Keratinocyte (primary cell): ENCODE results near the gene GOLT1A. TPM values are rescaled to one million over a fixed set of nuclear protein-coding genes. Genes with fewer than 3 reads are reported as not detected.

Source experiments
- DNase-seq: peaks from one replicate; pipeline ENCODE4 v3.0.0-alpha.2; 2011; ENCODE audit warnings: low read depth, missing footprints, low spot score
- FAIRE-seq: peaks from 2 replicates; lab custom pipeline; 2011; peaks lifted over from hg19 to GRCh38; lab: Jason Lieb, UNC
- H2AFZ ChIP-seq: 2 replicates; pipeline ENCODE4 v1.6.0; 2012; ENCODE audit warnings: low read length, control low read depth, inconsistent platforms; ENCODE audit not compliant: control insufficient read depth
- H3K27ac ChIP-seq: 2 replicates; pipeline ENCODE4 v1.5.1; 2011; ENCODE audit warnings: low read length; ENCODE audit not compliant: control insufficient read depth, insufficient read depth
- H3K27me3 ChIP-seq: 3 replicates; pipeline ENCODE4 v1.6.0; 2011; ENCODE audit warnings: low read length; ENCODE audit not compliant: control insufficient read depth, insufficient read depth; ENCODE audit errors: extremely low read depth
- H3K36me3 ChIP-seq, 2 experiments: 2 replicates in 1 of 2; 3 replicates in 1 of 2; pipeline ENCODE4 v1.5.1; 2011; ENCODE audit warnings: low read length in 2 of 2, mild to moderate bottlenecking in 1 of 2; ENCODE audit not compliant: control insufficient read depth in 2 of 2, insufficient read depth in 2 of 2; ENCODE audit errors: extremely low read depth in 1 of 2
- H3K4me1 ChIP-seq: 3 replicates; pipeline ENCODE4 v1.5.1; 2011; ENCODE audit warnings: low read length; ENCODE audit not compliant: control insufficient read depth, insufficient read depth; ENCODE audit errors: extremely low read depth
- H3K4me2 ChIP-seq: 3 replicates; pipeline ENCODE4 v1.6.0; 2011; ENCODE audit warnings: low read depth, low read length; ENCODE audit not compliant: control insufficient read depth, insufficient read depth; ENCODE audit errors: extremely low read depth
- H3K4me3 ChIP-seq, 3 experiments: fragments of 200-600 bp in 1 of 3; sonication (generic) in 1 of 3; 2 replicates in 2 of 3; 3 replicates in 1 of 3; pipeline ENCODE4 v1.5.1; 2011 to 2016; ENCODE audit warnings: low read length in 3 of 3, mild to moderate bottlenecking in 3 of 3, control low read depth in 2 of 3, inconsistent platforms in 1 of 3, low read depth in 1 of 3, mixed read lengths in 1 of 3, mixed run types in 1 of 3, moderate library complexity in 1 of 3; ENCODE audit not compliant: control insufficient read depth in 2 of 3, insufficient read depth in 2 of 3; ENCODE audit errors: extremely low read depth in 1 of 3
- H3K79me2 ChIP-seq: 2 replicates; pipeline ENCODE4 v1.6.0; 2012; ENCODE audit warnings: low read length; ENCODE audit not compliant: control insufficient read depth, insufficient read depth
- H3K9ac ChIP-seq: 3 replicates; pipeline ENCODE4 v1.6.0; 2011; ENCODE audit warnings: low read length; ENCODE audit not compliant: control insufficient read depth, insufficient read depth; ENCODE audit errors: extremely low read depth
- H3K9me1 ChIP-seq: 3 replicates; pipeline ENCODE4 v1.6.0; 2011; ENCODE audit warnings: low read length; ENCODE audit not compliant: control insufficient read depth, insufficient read depth; ENCODE audit errors: extremely low read depth
- H3K9me3 ChIP-seq: 2 replicates; pipeline ENCODE4 v1.5.1; 2012; ENCODE audit warnings: low read depth, low read length; ENCODE audit not compliant: control insufficient read depth
- H4K20me1 ChIP-seq: 3 replicates; pipeline ENCODE4 v1.6.0; 2011; ENCODE audit warnings: low read length; ENCODE audit not compliant: control insufficient read depth, insufficient read depth; ENCODE audit errors: extremely low read depth
- CTCF ChIP-seq, 3 experiments: IDR thresholded peaks in 1 of 3; conservative IDR thresholded peaks in 1 of 3; optimal IDR thresholded peaks in 1 of 3; 2 replicates in 2 of 3; 3 replicates in 1 of 3; pipeline versions ENCODE3 to v1.5.1; 2011; ENCODE audit warnings: low read length in 3 of 3, mild to moderate bottlenecking in 3 of 3, moderate library complexity in 2 of 3, control low read depth in 1 of 3, inconsistent platforms in 1 of 3; ENCODE audit not compliant: insufficient read depth in 2 of 3; ENCODE audit errors: extremely low read depth in 1 of 3
- EZH2 ChIP-seq: IDR thresholded peaks from one replicate; pipeline ENCODE4 v1.6.1; 2012; ENCODE audit warnings: inconsistent platforms, mild to moderate bottlenecking, low read length, moderate library complexity
- dilution Hi-C: fragments of 300-500 bp; cut with MboI; formaldehyde crosslinking; loops from one replicate; pipeline ENCODE4 v1.7.0; 2020; ENCODE audit warnings: low sequenced_read_pairs; ENCODE audit not compliant: extremely low pct_ligation_motif_present
- polyA plus RNA-seq, 5 experiments: library from polyadenylated mRNA; depleted of rRNA in 3 of 5; stranded (reverse) in 3 of 5; stranded (forward) in 1 of 5; unstranded in 1 of 5; fragments of >200 nt; gene quantifications; 1 replicate in 1 of 5; 2 replicates in 3 of 5; 3 replicates in 1 of 5; pipeline versions ENCODE4 v1.2.1 to v1.2.3, GENCODE V29; 2011 to 2012; ENCODE audit warnings: missing spikeins in 2 of 5, low read depth in 1 of 5, low replicate concordance in 1 of 5

GOLT1A gene
- polyA plus RNA-seq, 1 donor (not counting 4 experiments of a cell fraction or from before 2014, with no cell fraction given): 0.46 TPM

- peaks cover 3% of the 10 kb centered on the region for H3K4me1 ChIP-seq
- H3K4me2 ChIP-seq: no peak overlapping the region
- no peaks in the 10 kb centered on the region for H4K20me1 ChIP-seq
- no peak overlapping the region for H3K27ac ChIP-seq
- DNase-seq: no peak
- H3K36me3 ChIP-seq: peaks cover 0 to 8% of the 10 kb centered on the region in 2 experiments
- no peak overlapping the region for H2AFZ ChIP-seq
- dilution Hi-C loops: no loop called here
- no peak for FAIRE-seq
- H3K79me2 ChIP-seq: no peaks in the 10 kb centered on the region
- H3K27me3 ChIP-seq: no peaks in the 10 kb centered on the region
- H3K4me3 ChIP-seq: no peak overlapping the region
- H3K9me3 ChIP-seq: no peaks in the 10 kb centered on the region
- no peak overlapping the region for H3K9ac ChIP-seq
- no peak for TF ChIP-seq EZH2
- TF ChIP-seq CTCF (optimal IDR thresholded peaks at IDR 0.05 in 1 of 3, IDR thresholded peaks at IDR 0.05 in 1 of 3, conservative IDR thresholded peaks at IDR 0.05 in 1 of 3; ENCODE audit: extremely low read depth in 1 of 3, insufficient read depth in 2 of 3, low read length in 3 of 3): no peak
- no peaks in the 10 kb centered on the region for H3K9me1 ChIP-seq
These were observed 29.1 kb upstream of the GOLT1A start for GRCh38 chr1:204242920-204243319.

- no peak overlapping the region for H3K4me3 ChIP-seq
- no peak overlapping the region for H3K27ac ChIP-seq
- no peak for TF ChIP-seq EZH2
- no peak for TF ChIP-seq CTCF (optimal IDR thresholded peaks at IDR 0.05 in 1 of 3, IDR thresholded peaks at IDR 0.05 in 1 of 3, conservative IDR thresholded peaks at IDR 0.05 in 1 of 3; ENCODE audit: extremely low read depth in 1 of 3, insufficient read depth in 2 of 3, low read length in 3 of 3)
- no peaks in the 10 kb centered on the region for H4K20me1 ChIP-seq
- H3K4me1 ChIP-seq: peaks cover 3% of the 10 kb centered on the region
- H3K9ac ChIP-seq: no peak overlapping the region
- dilution Hi-C loops: no loop called here
- no peaks in the 10 kb centered on the region for H3K9me3 ChIP-seq
- DNase-seq (no peak), FAIRE-seq (no peak)
- no peaks in the 10 kb centered on the region for H3K79me2 ChIP-seq
- H3K27me3 ChIP-seq: no peaks in the 10 kb centered on the region
- peaks cover 0 to 8% of the 10 kb centered on the region in 2 experiments for H3K36me3 ChIP-seq
- no peaks in the 10 kb centered on the region for H3K9me1 ChIP-seq
- no peak overlapping the region for H2AFZ ChIP-seq
- no peak overlapping the region for H3K4me2 ChIP-seq
These were observed 28.1 kb upstream of the GOLT1A start for GRCh38 chr1:204241914-204242313.
